Stomach (tissue), 4 donors: Measurements from ENCODE around the gene ARL14.
"Not testable (repeated sequence)": the region's sequence is repeated elsewhere in the genome, so short reads cannot be mapped to it uniquely, and the experiment has no call there.

ENCODE experiments used
- CTCF ChIP-seq, 7 experiments: fragments of 450-650 bp in 4 of 7; fragments of 200-600 bp in 3 of 7; sonication (generic) in 3 of 7; IDR thresholded peaks; one replicate each; pipeline ENCODE4 v1.5.1; 2016 to 2019; ENCODE audit warnings: antibody characterized with exemption in 7 of 7, control low read depth in 2 of 7, mild to moderate bottlenecking in 1 of 7
- EP300 ChIP-seq: sonication (generic); formaldehyde crosslinking; IDR thresholded peaks from one replicate; pipeline ENCODE4 v1.6.1; 2017; ENCODE audit warnings: antibody characterized with exemption
- POLR2A ChIP-seq, 4 donors: fragments of 450-650 bp; IDR thresholded peaks; one replicate each; pipeline ENCODE4 v1.6.1; 2016; ENCODE audit warnings: antibody characterized with exemption in 4 of 4, control low read depth in 2 of 4, mild to moderate bottlenecking in 1 of 4, moderate library complexity in 1 of 4
- POLR2AphosphoS5 ChIP-seq, 3 donors: sonication (generic); formaldehyde crosslinking; IDR thresholded peaks; one replicate each; pipeline ENCODE4 v1.6.1; 2016; ENCODE audit warnings: antibody characterized with exemption in 3 of 3

GRCh38 chr3:160713144-160713543, 36.2 kb downstream of the ARL14 start:
- not testable (repeated sequence) for TF ChIP-seq CTCF (IDR thresholded peaks at IDR 0.05); POLR2A (IDR thresholded peaks at IDR 0.05); POLR2AphosphoS5 (IDR thresholded peaks at IDR 0.05); EP300
